ENCODE data around the gene ERH. TPM values are rescaled to one million over a fixed set of nuclear protein-coding genes. Genes with fewer than 3 reads are reported as not detected.

Gene ERH
- polyA plus RNA-seq, 3 donors, result 63.6 to 67.0 (median 64.3) TPM

- H3K36me3 ChIP-seq (replicated peaks in 1 of 2; ENCODE audit: control insufficient read depth in 1 of 2, insufficient read depth in 2 of 2, low read length in 2 of 2), result peaks cover 0 to 7% of the 10 kb centered on the region in 2 donors
- no peak overlapping the region for H3K4me3 ChIP-seq (replicated peaks in 1 of 3; ENCODE audit: low read depth in 2 of 3, low read length in 3 of 3)
- intact Hi-C loops (cut with micrococcal nuclease), result no loop called here
- H3K9me3 Mint-ChIP-seq, result peaks cover 0 to under 1% (median under 1%) of the 10 kb centered on the region in 7 donors
- no peak overlapping the region for H3K4me3 Mint-ChIP-seq
- no peaks in the 10 kb centered on the region for H4K20me1 ChIP-seq (ENCODE audit: insufficient read depth, low read length)
- DNase-seq, result no peak
- peaks cover 0 to 3% (median 0%) of the 10 kb centered on the region in 3 donors for H3K27me3 Mint-ChIP-seq (ENCODE audit: low read depth in 3 of 3)
- no peaks in the 10 kb centered on the region for H3K4me1 Mint-ChIP-seq
- no peaks in the 10 kb centered on the region for H3K4me1 ChIP-seq (ENCODE audit: control insufficient read depth in 1 of 2, insufficient read depth in 2 of 2, low read length in 2 of 2)
- H3K36me3 Mint-ChIP-seq, result peaks cover 14% of the 10 kb centered on the region in 2 donors
- H3K9me3 ChIP-seq (replicated peaks in 1 of 2; ENCODE audit: control insufficient read depth in 1 of 2, insufficient read depth in 1 of 2, low read length in 2 of 2), result no peaks in the 10 kb centered on the region
- WGBS (ENCODE audit: insufficient coverage), result 57% methylated on average over 1 of the region's 5 CpGs
- no peak overlapping the region for H2AFZ ChIP-seq (ENCODE audit: insufficient read depth, low read depth, low read length, poor library complexity, severe bottlenecking)
- H3K27ac Mint-ChIP-seq, result no peak overlapping the region
- H3K27ac ChIP-seq (ENCODE audit: low read depth in 1 of 2, low read length in 2 of 2), result no peak overlapping the region
- H3K4me2 ChIP-seq (replicated peaks; ENCODE audit: extremely low read depth, low read length, poor library complexity, severe bottlenecking), result no peak overlapping the region
- no peaks in the 10 kb centered on the region for H3K27me3 ChIP-seq (ENCODE audit: control insufficient read depth in 2 of 2, insufficient read depth in 2 of 2, low read length in 2 of 2)
- TF ChIP-seq, protein P1, sequence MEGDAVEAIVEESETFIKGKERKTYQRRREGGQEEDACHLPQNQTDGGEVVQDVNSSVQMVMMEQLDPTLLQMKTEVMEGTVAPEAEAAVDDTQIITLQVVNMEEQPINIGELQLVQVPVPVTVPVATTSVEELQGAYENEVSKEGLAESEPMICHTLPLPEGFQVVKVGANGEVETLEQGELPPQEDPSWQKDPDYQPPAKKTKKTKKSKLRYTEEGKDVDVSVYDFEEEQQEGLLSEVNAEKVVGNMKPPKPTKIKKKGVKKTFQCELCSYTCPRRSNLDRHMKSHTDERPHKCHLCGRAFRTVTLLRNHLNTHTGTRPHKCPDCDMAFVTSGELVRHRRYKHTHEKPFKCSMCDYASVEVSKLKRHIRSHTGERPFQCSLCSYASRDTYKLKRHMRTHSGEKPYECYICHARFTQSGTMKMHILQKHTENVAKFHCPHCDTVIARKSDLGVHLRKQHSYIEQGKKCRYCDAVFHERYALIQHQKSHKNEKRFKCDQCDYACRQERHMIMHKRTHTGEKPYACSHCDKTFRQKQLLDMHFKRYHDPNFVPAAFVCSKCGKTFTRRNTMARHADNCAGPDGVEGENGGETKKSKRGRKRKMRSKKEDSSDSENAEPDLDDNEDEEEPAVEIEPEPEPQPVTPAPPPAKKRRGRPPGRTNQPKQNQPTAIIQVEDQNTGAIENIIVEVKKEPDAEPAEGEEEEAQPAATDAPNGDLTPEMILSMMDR (IDR thresholded peaks at IDR 0.05), result no peak
- H3K79me2 ChIP-seq (ENCODE audit: insufficient read depth, low read length), result no peaks in the 10 kb centered on the region
- H3K9ac ChIP-seq (ENCODE audit: insufficient read depth, low read length, poor library complexity, severe bottlenecking), result no peak overlapping the region
These were observed 28.0 kb downstream of the ERH start for GRCh38 chr14:69370061-69370460.

- intact Hi-C loops (cut with micrococcal nuclease), result no loop called here
These were observed 29.7 kb downstream of the ERH start for GRCh38 chr14:69368381-69368780.

More at GRCh38 chr14:69368381-69368780, 29.7 kb downstream of the ERH start:
- H3K27ac ChIP-seq (ENCODE audit: low read depth in 1 of 2, low read length in 2 of 2), result no peak overlapping the region
- H3K79me2 ChIP-seq (ENCODE audit: insufficient read depth, low read length), result no peaks in the 10 kb centered on the region
- no peaks in the 10 kb centered on the region for H3K9me3 Mint-ChIP-seq
- H3K4me1 Mint-ChIP-seq, result no peaks in the 10 kb centered on the region
- H3K4me2 ChIP-seq (replicated peaks; ENCODE audit: extremely low read depth, low read length, poor library complexity, severe bottlenecking), result no peak overlapping the region
- H3K27ac Mint-ChIP-seq, result no peak overlapping the region
- H3K36me3 ChIP-seq (replicated peaks in 1 of 2; ENCODE audit: control insufficient read depth in 1 of 2, insufficient read depth in 2 of 2, low read length in 2 of 2), result no peaks in the 10 kb centered on the region
- no CpG with 5 or more reads among the region's 1 CpG for WGBS (ENCODE audit: insufficient coverage)
- H3K4me1 ChIP-seq (ENCODE audit: control insufficient read depth in 1 of 2, insufficient read depth in 2 of 2, low read length in 2 of 2), result no peaks in the 10 kb centered on the region
- no peak overlapping the region for H2AFZ ChIP-seq (ENCODE audit: insufficient read depth, low read depth, low read length, poor library complexity, severe bottlenecking)
- H3K9me3 ChIP-seq (replicated peaks in 1 of 2; ENCODE audit: control insufficient read depth in 1 of 2, insufficient read depth in 1 of 2, low read length in 2 of 2), result no peaks in the 10 kb centered on the region
- H3K4me3 ChIP-seq (replicated peaks in 1 of 3; ENCODE audit: low read depth in 2 of 3, low read length in 3 of 3), result no peak overlapping the region
- DNase-seq, result no peak
- no peaks in the 10 kb centered on the region for H4K20me1 ChIP-seq (ENCODE audit: insufficient read depth, low read length)
- H3K36me3 Mint-ChIP-seq, result peaks cover 2 to 10% of the 10 kb centered on the region in 2 donors
- no peaks in the 10 kb centered on the region for H3K27me3 ChIP-seq (ENCODE audit: control insufficient read depth in 2 of 2, insufficient read depth in 2 of 2, low read length in 2 of 2)
- no peak overlapping the region for H3K9ac ChIP-seq (ENCODE audit: insufficient read depth, low read length, poor library complexity, severe bottlenecking)
- H3K4me3 Mint-ChIP-seq, result no peak overlapping the region
- H3K27me3 Mint-ChIP-seq (ENCODE audit: low read depth in 3 of 3), result peaks cover 2 to 3% (median 2%) of the 10 kb centered on the region in 3 donors
- TF ChIP-seq, protein P1 (IDR thresholded peaks at IDR 0.05), result no peak
